ENCODE measurements around the gene ZNF106. TPM values are rescaled to one million over a fixed set of nuclear protein-coding genes. Genes with fewer than 3 reads are reported as not detected.

The ZNF106 gene
- total RNA-seq, 1 donor from 2014 or later = 680 TPM

- no peaks in the 10 kb centered on the region for H3K36me3 ChIP-seq
- H3K4me3 ChIP-seq = no peak overlapping the region
- DNase-seq = no peak
- peaks cover 68% of the 10 kb centered on the region for H3K4me1 ChIP-seq
- H3K9me3 ChIP-seq (replicated peaks) = no peaks in the 10 kb centered on the region
- intact Hi-C loops (cut with micrococcal nuclease) = no loop called here
- TF ChIP-seq CTCF (IDR thresholded peaks at IDR 0.05; ENCODE audit: borderline replicate concordance) = no peak
- H3K27me3 ChIP-seq (ENCODE audit: low read depth) = no peaks in the 10 kb centered on the region
- H3K27ac ChIP-seq (replicated peaks) = no peak overlapping the region
These were observed 11.5 kb upstream of the ZNF106 start for GRCh38 chr15:42502477-42502876.

DNA sequence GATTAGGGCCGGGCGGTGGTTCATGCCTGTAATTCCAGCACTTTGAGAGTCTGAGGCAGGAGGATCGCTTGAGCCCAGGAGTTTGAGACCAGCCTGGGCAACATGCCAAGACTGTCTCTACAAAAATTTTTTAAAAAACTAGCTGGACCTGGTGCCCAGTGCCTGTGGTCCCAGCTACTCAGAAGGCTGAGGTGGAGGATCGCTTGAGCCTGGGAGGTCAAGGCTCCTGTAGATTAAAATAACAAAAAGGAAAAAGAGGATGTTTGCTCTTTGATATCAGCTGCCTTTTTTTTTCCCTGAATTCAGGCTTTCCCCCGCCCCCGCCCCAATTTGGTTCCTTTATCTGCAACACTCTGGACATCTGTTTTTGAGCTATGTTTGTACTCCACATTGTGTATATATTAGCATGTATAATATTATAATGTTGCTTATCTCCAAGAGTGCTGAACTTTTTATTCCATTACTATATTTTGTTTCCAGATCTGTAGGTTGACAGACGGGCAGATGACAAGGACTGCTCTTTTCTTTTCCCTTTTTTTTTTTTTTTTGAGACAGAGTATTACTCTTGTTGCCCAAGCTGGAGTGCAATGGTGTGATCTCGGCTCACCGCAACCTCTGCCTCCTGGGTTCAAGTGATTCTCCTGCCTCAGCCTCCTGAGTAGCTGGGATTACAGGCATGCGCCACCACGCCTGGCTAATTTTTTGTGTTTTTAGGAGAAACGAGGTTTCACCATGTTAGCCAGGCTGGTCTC lies 9.1 kb upstream of the ZNF106 start:
- peak overlapping the region; percentile 62 for H3K27ac ChIP-seq (replicated peaks)
- H3K27me3 ChIP-seq (ENCODE audit: low read depth) = no peaks in the 10 kb centered on the region
- H3K36me3 ChIP-seq = no peaks in the 10 kb centered on the region
- no peak overlapping the region for H3K4me3 ChIP-seq
- intact Hi-C loops (cut with micrococcal nuclease) = no loop called here
- H3K4me1 ChIP-seq = peaks cover 76% of the 10 kb centered on the region
- no peaks in the 10 kb centered on the region for H3K9me3 ChIP-seq (replicated peaks)
- no peak for DNase-seq
- no peak for TF ChIP-seq CTCF (IDR thresholded peaks at IDR 0.05; ENCODE audit: borderline replicate concordance)

DNA sequence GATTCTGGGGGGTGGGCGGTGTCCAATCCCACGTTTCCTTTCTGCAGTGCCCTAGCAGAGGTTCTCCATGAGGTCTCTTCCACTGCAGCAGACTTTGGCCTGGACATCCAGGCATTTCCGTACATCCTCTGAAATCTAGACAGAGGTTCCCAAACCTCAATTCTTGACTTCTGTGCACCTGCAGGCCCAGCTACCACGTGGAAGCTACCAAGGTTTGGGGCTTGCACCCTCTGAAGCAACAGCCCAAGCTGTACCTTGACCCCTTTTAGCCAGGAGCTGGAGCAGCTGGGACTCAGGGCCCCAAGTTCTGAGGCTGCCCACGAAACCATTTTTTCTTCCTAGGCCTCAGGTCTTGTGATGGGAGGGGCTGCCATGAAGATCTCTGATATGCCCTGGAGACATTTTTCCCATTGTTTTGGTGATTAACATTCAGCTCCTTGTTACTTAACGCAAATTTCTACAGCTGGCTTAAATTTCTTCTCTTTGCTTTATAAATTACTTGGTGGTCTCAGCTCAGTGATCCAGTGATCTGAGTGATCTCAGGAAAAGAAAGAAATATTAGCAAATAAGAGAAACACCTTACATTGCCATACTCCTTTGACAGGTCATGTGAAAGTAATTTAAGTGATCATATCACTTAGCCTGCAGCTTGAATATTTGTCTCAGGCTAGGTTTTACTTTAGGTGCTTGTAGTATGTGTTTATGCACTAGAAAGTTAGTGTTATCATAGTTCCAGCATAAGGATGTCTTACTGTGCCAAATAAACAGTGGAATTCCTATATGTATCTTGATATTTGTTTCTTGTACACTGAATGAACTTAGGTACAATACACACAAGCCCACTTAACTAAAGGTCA lies 7.5 kb upstream of the ZNF106 start:
- no peak for TF ChIP-seq CTCF (IDR thresholded peaks at IDR 0.05; ENCODE audit: borderline replicate concordance)
- H3K27me3 ChIP-seq (ENCODE audit: low read depth) = no peaks in the 10 kb centered on the region
- H3K4me1 ChIP-seq = peaks cover 88% of the 10 kb centered on the region
- H3K9me3 ChIP-seq (replicated peaks) = no peaks in the 10 kb centered on the region
- no peak overlapping the region for H3K4me3 ChIP-seq
- intact Hi-C loops (cut with micrococcal nuclease) = no loop called here
- peak overlapping the region; percentile 62 for H3K27ac ChIP-seq (replicated peaks)
- no peak for DNase-seq
- H3K36me3 ChIP-seq = no peaks in the 10 kb centered on the region

DNA sequence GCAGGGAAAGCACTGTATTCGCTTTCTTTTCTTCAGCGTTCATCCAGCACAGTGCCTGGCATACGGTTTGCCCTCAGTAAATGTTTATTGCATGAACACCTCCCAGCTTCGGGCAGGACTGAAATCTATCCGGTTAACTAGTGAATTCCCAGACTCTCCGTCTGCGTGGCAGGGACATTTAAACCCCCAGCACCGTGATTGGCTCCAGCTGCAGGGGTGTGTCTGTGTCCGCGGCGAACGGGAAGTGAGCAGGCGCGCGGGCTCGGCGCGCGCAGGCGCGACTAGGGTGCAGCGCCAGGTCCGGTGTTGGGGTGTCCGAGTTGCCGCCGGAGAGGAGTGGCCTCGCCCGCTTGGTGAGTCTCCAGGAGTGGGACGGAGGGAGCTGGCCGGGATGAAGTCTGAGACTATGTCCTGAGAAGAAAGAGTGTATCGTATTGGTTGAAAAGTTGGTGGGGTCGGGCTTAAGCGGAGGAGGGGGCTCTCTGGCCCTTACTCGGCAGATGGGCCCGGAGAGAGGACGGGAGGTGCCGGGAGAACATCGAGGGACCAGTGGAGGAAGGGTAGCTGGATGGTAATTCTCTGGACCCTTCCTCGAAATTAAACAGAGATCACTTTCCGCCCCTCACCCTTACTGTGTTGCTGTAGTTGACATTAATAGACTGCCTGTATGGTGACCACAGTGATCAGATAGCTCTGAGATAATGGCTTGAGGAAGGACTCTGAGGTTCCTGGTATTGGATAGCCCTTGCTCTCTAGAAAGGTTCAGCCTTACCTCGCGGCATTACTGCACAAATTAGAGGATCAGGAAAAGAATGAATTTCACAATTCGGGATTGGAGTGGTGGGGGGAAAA lies 4.6 kb upstream of the ZNF106 start, which contains the start of gene SNAP23:
TSS of gene SNAP23 (plus strand) at position 274 of the 852 bp plus-strand sequence. CDS start 16,213 bp downstream, outside the sequence.
- Histone ChIP-seq H3K4me3 (peak within 1 kb of the TSS; percentile 78), H3K27ac (replicated peaks) (peak within 1 kb of the TSS; percentile 91), H3K4me1 (peaks cover 76% of the 10 kb centered on the region), H3K27me3 (ENCODE audit: low read depth) (no peaks in the 10 kb centered on the region), H3K36me3 (no peaks in the 10 kb centered on the region), H3K9me3 (replicated peaks) (no peaks in the 10 kb centered on the region)
- no peak for TF ChIP-seq CTCF (IDR thresholded peaks at IDR 0.05; ENCODE audit: borderline replicate concordance)
- intact Hi-C loops (cut with micrococcal nuclease) = no loop called here
- DNase-seq = peak; percentile 93

GRCh38 chr15:42494998-42495360 lies 4.0 kb upstream of the ZNF106 start:
- Histone ChIP-seq H3K36me3 (no peaks in the 10 kb centered on the region), H3K9me3 (replicated peaks) (no peaks in the 10 kb centered on the region), H3K4me1 (peaks cover 77% of the 10 kb centered on the region), H3K27ac (replicated peaks) (peak overlapping the region; percentile 91), H3K27me3 (ENCODE audit: low read depth) (no peaks in the 10 kb centered on the region), H3K4me3 (peak overlapping the region; percentile 78)
- intact Hi-C loops (cut with micrococcal nuclease) = no loop called here
- no peak for TF ChIP-seq CTCF (IDR thresholded peaks at IDR 0.05; ENCODE audit: borderline replicate concordance)
- no peak for DNase-seq

Measured in left ventricle myocardium inferior (tissue), 1 donor.